ENCODE results near the gene ROCK2. TPM values are rescaled to one million over a fixed set of nuclear protein-coding genes. Genes with fewer than 3 reads are reported as not detected.

ROCK2 gene
- total and polyA plus RNA-seq, 2 of the 13 experiments (the other 11 are each of a cell fraction or from before 2014, with no cell fraction given) = 38.1 to 119 TPM

- Histone ChIP-seq H2AFZ (ENCODE audit: low read length) (no peak overlapping the region), H3K79me2 (ENCODE audit: insufficient read depth, low read length) (no peaks in the 10 kb centered on the region), H3K27ac (ENCODE audit: extremely low read length, insufficient read depth, low read length) (no peak overlapping the region), H3K4me1 (ENCODE audit: insufficient read depth, low read length) (peaks cover 73% of the 10 kb centered on the region), H4K20me1 (ENCODE audit: insufficient read depth, low read length) (no peaks in the 10 kb centered on the region), H3K4me2 (ENCODE audit: low read depth, low read length) (no peak overlapping the region), H3K4me3 (replicated peaks in 1 of 3; ENCODE audit: insufficient read depth in 1 of 3, low read depth in 2 of 3, low read length in 3 of 3) (no peak overlapping the region), H3K27me3 (ENCODE audit: control insufficient read depth in 1 of 2, insufficient read depth in 2 of 2, low read length in 2 of 2) (no peaks in the 10 kb centered on the region), H3K36me3 (replicated peaks in 1 of 2; ENCODE audit: control insufficient read depth in 1 of 2, insufficient read depth in 2 of 2, low read length in 2 of 2) (no peaks in the 10 kb centered on the region), H3K9ac (ENCODE audit: insufficient read depth, low read depth, low read length) (no peak overlapping the region), H3K9me3 (ENCODE audit: low read length) (no peaks in the 10 kb centered on the region)
- WGBS (ENCODE audit: low lambda C conversion rate) = 26% methylated on average over 2 of the region's 2 CpGs
- TF ChIP-seq PRMT3 (CRISPR knock-in tag; IDR thresholded peaks at IDR 0.05; ENCODE audit: borderline replicate concordance, low read depth) = no peak
- TF ChIP-seq HNF4A (CRISPR knock-in tag; IDR thresholded peaks at IDR 0.05) = 0 out of 2 replicates have a peak, but pooled peaks have one; percentile 28
- in situ Hi-C loops (cut with HindIII; ENCODE audit: extremely low pct_ligation_motif_present, low pct_unique_long_range_greater_than_20kb) = no loop called here
- ChIA-PET POLR2A (interaction anchor here (1.1 to 2.5 kb wide), 6 partner anchors 9 to 41 kb away, joined by 3 to 9 read pairs (median 6); partner anchors contain the start of gene ROCK2), CTCF (ENCODE audit: low intra/inter-chr PET ratio, low total read pairs) (no interaction called here)
- ATAC-seq (peak; percentile 20), FAIRE-seq (no peak), DNase-seq (ENCODE audit: low spot score) (no peak)
- no TSS peak for BruUV-seq (replicated peaks)
- intact Hi-C loops (cut with micrococcal nuclease; ENCODE audit: unreplicated experiment) = loop anchor here (1.0 kb wide), 1 partner anchor 8 kb away; no protein-coding TSS in a partner anchor
Measured at GRCh38 chr2:11385216-11385615, 40.8 kb upstream of the ROCK2 start.

GRCh38 chr2:11379558-11379957 is 35.1 kb upstream of the ROCK2 start:
- no peaks in the 10 kb centered on the region for H4K20me1 ChIP-seq (ENCODE audit: insufficient read depth, low read length)
- H3K27me3 ChIP-seq (ENCODE audit: control insufficient read depth in 1 of 2, insufficient read depth in 2 of 2, low read length in 2 of 2) = no peaks in the 10 kb centered on the region
- H3K4me2 ChIP-seq (ENCODE audit: low read depth, low read length) = peak overlapping the region; percentile 41
- no peak overlapping the region for H2AFZ ChIP-seq (ENCODE audit: low read length)
- no peak overlapping the region for H3K4me3 ChIP-seq (replicated peaks in 1 of 3; ENCODE audit: insufficient read depth in 1 of 3, low read depth in 2 of 3, low read length in 3 of 3)
- peaks cover 75% of the 10 kb centered on the region for H3K4me1 ChIP-seq (ENCODE audit: insufficient read depth, low read length)
- DNase-seq (ENCODE audit: low spot score) (no peak), FAIRE-seq (peak; percentile 32), ATAC-seq (no peak)
- H3K36me3 ChIP-seq (replicated peaks in 1 of 2; ENCODE audit: control insufficient read depth in 1 of 2, insufficient read depth in 2 of 2, low read length in 2 of 2) = no peaks in the 10 kb centered on the region
- no peaks in the 10 kb centered on the region for H3K79me2 ChIP-seq (ENCODE audit: insufficient read depth, low read length)
- H3K9ac ChIP-seq (ENCODE audit: insufficient read depth, low read depth, low read length) = no peak overlapping the region
- H3K9me3 ChIP-seq (ENCODE audit: low read length) = no peaks in the 10 kb centered on the region
- no TSS peak for BruUV-seq (replicated peaks)
- ChIA-PET CTCF (ENCODE audit: low intra/inter-chr PET ratio, low total read pairs) (no interaction called here), POLR2A (interaction anchor here (1.0 to 6.8 kb wide), 2 partner anchors 10 to 24 kb away, joined by 3 to 99 read pairs; no protein-coding TSS in a partner anchor)
- no peak for TF ChIP-seq PAWR (CRISPR knock-in tag; IDR thresholded peaks at IDR 0.05; ENCODE audit: borderline replicate concordance)
- 0 out of 2 replicates have a peak, but pooled peaks have one; percentile 30 for TF ChIP-seq GATAD2A (CRISPR knock-in tag; IDR thresholded peaks at IDR 0.05)
- TF ChIP-seq CEBPB (IDR thresholded peaks at IDR 0.05; ENCODE audit: borderline replicate concordance, low read depth, low read length) = peak; percentile 72; the same call in 1 of the 2 replicates
- TF ChIP-seq ZNF512 (CRISPR knock-in tag; IDR thresholded peaks at IDR 0.05) = no peak
- 0 out of 2 replicates have a peak, but pooled peaks have one; percentile 57 for TF ChIP-seq CC2D1A (CRISPR knock-in tag; IDR thresholded peaks at IDR 0.05)
- 0 out of 2 replicates have a peak, but pooled peaks have one; percentile 9 for TF ChIP-seq FOSL2 (CRISPR knock-in tag; IDR thresholded peaks at IDR 0.05)
- peak; percentile 34; the same call in 1 of the 2 replicates for TF ChIP-seq BCL6 (CRISPR knock-in tag; IDR thresholded peaks at IDR 0.05)
- no peak for TF ChIP-seq ZNF703 (CRISPR knock-in tag; IDR thresholded peaks at IDR 0.05; ENCODE audit: borderline replicate concordance)
- TF ChIP-seq CEBPG (CRISPR knock-in tag; IDR thresholded peaks at IDR 0.05) = peak; percentile 67
- TF ChIP-seq NFKBIZ (CRISPR knock-in tag; IDR thresholded peaks at IDR 0.05) = no peak
- intact Hi-C loops (cut with micrococcal nuclease; ENCODE audit: unreplicated experiment) (loop anchor here (5.0 kb wide), 1 partner anchor 33 kb away; no protein-coding TSS in a partner anchor), in situ Hi-C loops (cut with HindIII; ENCODE audit: extremely low pct_ligation_motif_present, low pct_unique_long_range_greater_than_20kb) (no loop called here)
- H3K27ac ChIP-seq (ENCODE audit: extremely low read length, insufficient read depth, low read length) = no peak overlapping the region
- WGBS (ENCODE audit: low lambda C conversion rate) = 17% methylated on average over 5 of the region's 5 CpGs

Measured in HepG2 (cell line).